C4-2B (cell line): ENCODE results near the gene RBM6.

Source experiments
- H3K27ac ChIP-seq: fragments of 450-650 bp; 2 replicates; pipeline ENCODE4 v1.5.1; 2017
- CTCF ChIP-seq: fragments of 450-650 bp; conservative IDR thresholded peaks from 2 replicates; pipeline ENCODE4 v1.5.1; 2017; ENCODE audit warnings: mild to moderate bottlenecking
- ZFX ChIP-seq: fragments of 450-650 bp; IDR thresholded peaks from 2 replicates; pipeline ENCODE4 v1.6.1; 2017

The RBM6 gene

GRCh38 chr3:50102558-50102957, 162.6 kb downstream of the RBM6 start:
- no peak overlapping the region for H3K27ac ChIP-seq
- TF ChIP-seq CTCF (no peak), ZFX (no peak)

- no peak overlapping the region for H3K27ac ChIP-seq
- TF ChIP-seq CTCF, result no peak
- no peak for TF ChIP-seq ZFX
Measured at GRCh38 chr3:50111757-50112156, 171.8 kb downstream of the RBM6 start.

GRCh38 chr3:50112462-50112861, 172.5 kb downstream of the RBM6 start:
- TF ChIP-seq ZFX (no peak), CTCF (no peak)
- H3K27ac ChIP-seq, result no peak overlapping the region

- TF ChIP-seq ZFX, result no peak
- no peak for TF ChIP-seq CTCF
- H3K27ac ChIP-seq, result no peak overlapping the region
Measured at GRCh38 chr3:50117120-50117519, 177.2 kb downstream of the RBM6 start.

- TF ChIP-seq ZFX (no peak), CTCF (no peak)
- H3K27ac ChIP-seq, result no peak overlapping the region
Measured at GRCh38 chr3:50118237-50118636, 178.3 kb downstream of the RBM6 start.

GRCh38 chr3:50119786-50120185, 179.8 kb downstream of the RBM6 start:
- H3K27ac ChIP-seq, result no peak overlapping the region
- TF ChIP-seq CTCF, result no peak
- TF ChIP-seq ZFX, result no peak

- TF ChIP-seq ZFX (no peak), CTCF (no peak)
- no peak overlapping the region for H3K27ac ChIP-seq
Measured at GRCh38 chr3:50120364-50121071, 180.6 kb downstream of the RBM6 start.
